Endometrium (tissue), 2 donors: ENCODE data around the gene ESR2.
"Not testable (repeated sequence)": the region's sequence is repeated elsewhere in the genome, so short reads cannot be mapped to it uniquely, and the experiment has no call there.

Experiments
- FAIRE-seq: peaks from 2 replicates; lab custom pipeline; 2012; peaks lifted over from hg19 to GRCh38; lab: Jason Lieb, UNC
- donor health status: control.
- donor health status: control.

Gene ESR2

GRCh38 chr14:64293976-64294671, at the start of gene ESR2:
ESR2 (minus strand) TSS chr14:64294371; CDS start chr14:64282985, 11,386 bp downstream.
- FAIRE-seq: no peak

- no peak for FAIRE-seq
These were observed 46.5 kb upstream of the ESR2 start for GRCh38 chr14:64340560-64341196.

DNA sequence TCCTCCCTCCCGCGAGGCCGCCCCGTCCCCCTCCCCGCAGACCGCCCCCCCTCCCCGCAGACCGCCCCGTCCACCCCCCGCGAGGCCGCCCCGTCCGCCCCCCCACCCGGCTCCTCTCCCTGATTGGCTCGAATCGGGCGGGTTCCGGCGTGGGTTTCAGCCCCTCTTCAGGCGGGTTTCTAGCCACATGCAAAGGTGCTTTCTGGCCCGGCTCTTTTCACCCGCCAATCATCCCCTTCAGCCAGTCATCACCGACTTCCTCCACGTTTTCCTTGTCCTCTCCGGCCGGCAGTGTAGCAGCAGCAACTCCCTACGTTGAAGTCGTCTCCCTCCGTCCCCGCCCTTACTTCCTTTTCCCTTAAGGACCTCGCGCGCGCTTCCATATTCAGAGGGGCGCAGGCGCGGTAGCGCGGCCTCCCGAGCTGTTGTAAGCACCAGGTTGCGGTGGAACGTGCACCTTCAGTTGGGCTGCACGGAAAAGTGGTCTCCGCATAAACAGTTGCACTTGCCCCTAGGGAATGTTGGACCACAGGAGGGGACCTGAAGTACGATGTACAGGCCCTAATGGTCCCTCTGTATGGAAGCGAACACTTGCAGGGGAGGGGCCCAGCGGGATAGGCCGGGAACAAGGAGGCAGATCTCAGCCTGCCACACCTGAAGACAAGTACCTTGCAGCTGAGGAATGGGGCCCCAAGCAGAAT, 44.6 kb upstream of the ESR2 start:
- peak; percentile 90 for FAIRE-seq

DNA sequence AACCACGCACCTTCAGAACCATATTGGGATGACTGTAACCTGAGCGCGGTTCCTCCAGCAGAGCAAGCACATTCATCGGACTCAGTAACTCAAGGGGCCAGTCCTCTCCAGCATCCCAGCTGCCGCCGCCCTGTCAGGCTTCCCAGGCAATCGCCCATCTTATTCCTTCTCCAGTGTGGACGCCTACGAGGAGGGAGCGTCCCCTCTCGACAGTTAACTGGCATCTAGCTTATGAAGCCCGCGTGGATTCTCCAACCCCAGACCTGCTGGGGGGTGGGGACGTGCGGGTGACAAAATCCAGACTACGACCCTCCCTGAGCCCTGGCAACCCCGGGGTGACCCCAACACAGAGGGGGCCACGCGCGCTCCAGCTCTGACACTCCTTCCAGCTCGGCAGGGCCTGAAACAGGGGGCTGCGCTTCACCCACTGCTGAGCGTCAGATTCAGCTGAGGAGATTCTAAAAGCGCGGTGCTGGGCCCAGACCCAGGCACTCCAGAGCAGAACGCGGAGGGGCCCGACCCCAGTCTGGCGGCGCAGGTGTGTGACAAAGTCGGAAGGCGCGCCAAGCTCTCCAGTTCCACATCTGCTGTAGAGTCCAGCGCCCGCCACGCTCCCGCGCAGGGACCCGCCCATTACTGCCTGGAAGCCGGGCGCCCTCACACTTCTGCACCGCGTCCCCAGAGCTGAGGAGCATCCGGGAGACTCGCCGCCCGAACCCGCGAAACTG, 43.9 kb upstream of the ESR2 start:
- no peak for FAIRE-seq

DNA sequence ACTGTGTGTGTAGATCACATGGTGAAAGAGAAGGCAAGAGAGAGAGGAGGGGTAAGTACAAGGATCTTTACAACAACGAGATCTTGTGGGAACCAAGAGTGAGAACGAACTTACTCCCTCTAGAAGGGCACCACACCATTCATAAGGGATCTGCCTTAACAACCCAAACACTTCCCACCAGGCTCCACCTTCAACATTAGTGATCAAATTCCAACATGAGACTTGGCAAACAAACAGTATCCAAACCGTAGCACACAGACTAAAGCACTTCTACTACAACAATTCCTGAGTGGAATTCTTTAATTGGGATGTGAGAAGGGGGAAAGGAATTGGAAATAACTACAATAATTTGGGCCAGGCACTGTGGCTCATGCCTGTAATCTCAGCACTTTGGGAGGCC, 35.0 kb upstream of the ESR2 start:
- no peak for FAIRE-seq

- no peak for FAIRE-seq
These were observed 32.3 kb upstream of the ESR2 start for GRCh38 chr14:64326502-64326901.

DNA sequence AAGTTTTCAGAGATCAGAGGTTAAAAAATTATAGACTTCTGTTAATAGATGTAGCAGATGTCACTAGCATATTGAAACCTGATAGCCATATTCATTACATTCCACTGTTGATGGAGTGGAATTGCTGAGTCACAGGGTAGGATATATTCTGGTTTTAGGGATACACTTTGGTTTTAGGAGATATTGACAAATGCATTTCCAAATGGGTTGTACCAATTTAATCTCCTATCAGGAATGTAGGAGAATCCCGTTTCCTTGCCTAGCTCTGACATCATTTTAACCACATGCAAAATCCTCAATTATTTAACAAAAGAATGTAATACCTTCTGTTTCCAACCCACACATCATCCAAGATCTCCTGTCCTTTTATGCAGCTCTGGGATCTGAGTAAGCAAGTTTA, 30.7 kb upstream of the ESR2 start:
- FAIRE-seq: no peak

DNA sequence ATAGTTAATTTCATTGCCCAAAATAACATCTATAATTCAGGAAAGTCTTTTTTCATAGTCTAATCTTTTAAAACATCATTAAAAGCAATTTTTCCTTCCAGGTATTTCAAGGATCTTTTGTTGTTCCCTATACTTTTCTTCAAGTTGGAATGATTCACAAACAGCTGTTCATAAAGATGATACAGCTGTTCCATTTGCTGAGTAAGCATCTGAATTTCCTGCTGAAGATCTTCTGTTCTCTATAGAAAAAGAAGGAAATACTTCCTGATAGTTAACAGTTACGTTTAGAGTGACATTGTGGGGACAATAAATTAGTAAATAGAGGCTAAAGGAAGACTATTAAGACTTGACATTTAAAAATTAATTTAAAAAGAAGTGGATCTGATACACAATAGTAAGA, 30.3 kb upstream of the ESR2 start:
- FAIRE-seq: no peak

DNA sequence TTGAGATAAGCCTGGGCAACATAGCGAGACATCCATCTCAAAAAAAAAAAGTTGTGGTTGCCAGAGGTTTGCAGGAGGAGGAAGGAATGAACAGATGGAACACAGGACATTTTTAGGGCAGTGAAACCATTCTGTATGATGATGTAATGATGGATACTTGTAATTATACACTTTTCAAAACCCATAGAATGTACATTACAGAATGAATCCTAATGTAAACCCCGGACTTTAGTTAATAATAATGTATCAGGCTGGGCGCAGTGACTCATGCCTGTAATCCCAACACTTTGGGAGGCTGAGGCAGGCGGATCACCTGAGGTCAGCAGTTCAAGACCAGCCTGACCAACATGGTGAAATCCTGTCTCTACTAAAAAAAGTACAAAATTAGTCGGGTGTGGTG, 26.2 kb upstream of the ESR2 start:
- FAIRE-seq: not testable (repeated sequence)

GRCh38 chr14:64318695-64319094, 24.5 kb upstream of the ESR2 start:
- not testable (repeated sequence) for FAIRE-seq

DNA sequence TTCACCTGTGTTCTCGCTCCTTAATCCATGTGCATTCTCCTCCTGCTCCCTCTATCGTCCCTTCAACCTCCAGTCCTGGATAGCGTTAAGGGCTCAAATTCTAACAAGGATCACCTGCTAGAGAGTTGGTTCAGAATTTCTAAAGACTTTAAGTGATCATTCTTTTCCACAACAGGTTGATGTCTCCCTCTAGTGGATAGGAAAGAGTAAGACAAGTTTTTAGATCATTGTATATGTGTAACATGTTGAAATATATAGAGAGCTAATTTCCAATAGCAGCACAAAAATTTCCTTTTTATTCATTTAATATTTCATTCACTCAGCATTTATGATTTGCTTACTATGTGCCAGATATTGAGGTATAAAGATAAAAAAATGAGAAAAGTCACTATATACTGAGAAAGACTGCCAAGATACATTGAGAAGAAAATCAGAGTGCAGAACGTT, 9.3 kb upstream of the ESR2 start:
- peak; percentile 88 for FAIRE-seq

DNA sequence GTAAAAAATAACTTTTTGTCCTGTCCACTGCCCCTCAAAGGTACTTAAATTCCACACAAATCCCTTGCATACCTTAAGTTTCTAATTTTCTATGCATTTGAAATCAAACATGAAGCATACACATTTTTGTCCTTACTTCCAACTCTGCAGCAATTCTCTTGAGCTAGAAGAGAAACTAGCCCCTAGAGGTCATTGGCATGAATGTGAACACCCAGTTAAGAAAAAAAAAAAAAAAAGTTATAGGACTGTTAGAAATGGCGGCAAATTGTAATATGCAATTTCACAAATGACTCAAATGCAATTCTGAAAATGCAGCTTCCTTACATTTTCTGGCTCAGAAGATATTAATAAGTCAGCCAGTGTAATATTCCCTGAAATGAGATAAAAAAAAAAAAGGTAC, 4.6 kb upstream of the ESR2 start:
- FAIRE-seq: no peak

- no peak for FAIRE-seq
These were observed 2.4 kb upstream of the ESR2 start for GRCh38 chr14:64296561-64296960.

- FAIRE-seq: no peak
These were observed 672 bp upstream of the ESR2 start for GRCh38 chr14:64294672-64295413.

- FAIRE-seq: no peak
These were observed 2.0 kb downstream of the ESR2 start for GRCh38 chr14:64292197-64292596.

DNA sequence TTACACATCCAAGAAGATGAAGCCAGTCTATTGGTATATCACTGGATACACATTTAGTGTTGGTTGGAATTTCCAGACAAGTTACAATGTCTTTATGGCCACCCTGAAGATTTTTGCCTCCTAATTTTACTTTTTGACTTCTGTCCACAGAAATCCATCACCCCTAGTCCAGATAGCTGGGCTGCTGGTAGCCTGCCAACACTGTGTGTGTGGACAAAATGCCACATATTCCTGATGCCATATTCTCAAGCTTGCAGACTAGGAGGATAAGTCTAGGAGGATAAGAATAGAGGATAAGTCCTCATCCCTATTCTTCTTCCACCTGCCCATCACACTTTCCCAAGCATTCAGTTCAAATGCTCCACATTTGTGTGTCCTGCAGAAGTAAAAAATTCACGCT, 4.6 kb downstream of the ESR2 start:
- no peak for FAIRE-seq

- no peak for FAIRE-seq
These were observed 12.4 kb downstream of the ESR2 start for GRCh38 chr14:64281805-64282204.

DNA sequence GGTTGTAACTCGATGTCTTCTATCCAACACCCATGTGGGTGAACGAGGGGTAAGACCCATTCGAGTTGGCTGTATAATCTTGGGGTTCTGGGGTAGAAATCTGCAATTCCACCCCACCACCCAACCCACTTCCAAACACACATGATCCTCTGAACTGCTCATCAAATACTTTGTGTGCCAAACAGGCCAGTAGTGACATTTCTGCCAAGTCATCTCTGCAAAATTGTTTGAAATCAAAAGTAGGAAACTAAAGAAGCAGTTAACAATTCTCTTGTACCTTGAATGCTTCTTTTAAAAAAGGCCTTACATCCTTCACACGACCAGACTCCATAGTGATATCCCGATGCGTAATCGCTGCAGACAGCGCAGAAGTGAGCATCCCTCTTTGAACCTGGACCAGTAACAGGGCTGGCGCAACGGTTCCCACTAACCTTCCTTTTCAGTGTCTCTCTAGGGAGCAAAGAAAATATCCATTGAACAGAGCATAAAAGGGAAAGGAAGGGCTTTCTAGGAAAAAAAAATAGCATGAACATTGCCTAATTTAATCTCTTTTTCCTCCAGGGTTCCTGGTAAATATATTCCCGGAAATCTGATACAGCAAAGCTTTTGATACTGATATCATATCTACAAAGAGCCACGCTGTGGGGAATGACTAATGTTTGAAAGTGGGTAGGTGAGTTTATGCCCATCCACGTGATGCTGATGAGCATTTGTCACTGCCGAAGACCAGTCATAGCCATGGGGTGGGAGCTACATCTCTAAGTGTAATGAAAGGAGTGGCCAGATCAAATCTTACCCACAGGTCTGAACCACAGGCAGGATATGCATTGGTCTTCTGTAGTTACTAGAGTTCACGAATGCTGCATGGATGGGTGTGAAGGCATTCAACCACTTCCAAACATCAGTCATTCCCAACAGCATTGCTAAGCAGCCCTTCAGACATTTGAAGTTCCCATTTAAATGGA, 14.2 kb downstream of the ESR2 start:
- no peak for FAIRE-seq

DNA sequence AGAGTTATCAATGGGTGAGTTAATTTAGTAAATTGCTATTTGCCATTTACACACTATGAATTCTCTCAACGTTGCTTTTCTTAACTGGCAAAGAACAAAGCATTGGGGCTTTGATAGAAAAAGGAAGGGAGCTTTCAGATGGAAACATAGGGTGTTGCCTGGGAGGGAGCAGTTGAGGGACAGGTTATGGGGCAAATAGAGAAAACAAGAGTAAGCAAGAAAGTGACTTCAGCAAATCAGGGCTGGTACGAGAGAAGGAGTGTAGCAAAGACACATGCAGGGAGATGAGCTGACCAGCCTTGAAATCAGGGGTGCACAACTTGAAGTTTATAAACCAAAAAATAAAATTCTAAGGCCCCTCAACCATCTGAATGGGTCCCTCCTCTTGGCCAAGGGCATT, 15.7 kb downstream of the ESR2 start:
- no peak for FAIRE-seq

- no peak for FAIRE-seq
These were observed 22.2 kb downstream of the ESR2 start for GRCh38 chr14:64272019-64272418.

- FAIRE-seq: no peak
These were observed 27.9 kb downstream of the ESR2 start for GRCh38 chr14:64266239-64266638.
